GM19397 (cell line): ENCODE measurements around the gene TNFRSF13B.
"Not testable (repeated sequence)": the region's sequence is repeated elsewhere in the genome, so short reads cannot be mapped to it uniquely, and the experiment has no call there.

Experiments
- ATAC-seq: cut with Tn5 transposase; IDR thresholded peaks from one replicate; pipeline ENCODE4 v1.9.1; 2021; ENCODE audit warnings: mild to moderate bottlenecking, moderate library complexity; ENCODE audit not compliant: unreplicated experiment

Gene TNFRSF13B

DNA sequence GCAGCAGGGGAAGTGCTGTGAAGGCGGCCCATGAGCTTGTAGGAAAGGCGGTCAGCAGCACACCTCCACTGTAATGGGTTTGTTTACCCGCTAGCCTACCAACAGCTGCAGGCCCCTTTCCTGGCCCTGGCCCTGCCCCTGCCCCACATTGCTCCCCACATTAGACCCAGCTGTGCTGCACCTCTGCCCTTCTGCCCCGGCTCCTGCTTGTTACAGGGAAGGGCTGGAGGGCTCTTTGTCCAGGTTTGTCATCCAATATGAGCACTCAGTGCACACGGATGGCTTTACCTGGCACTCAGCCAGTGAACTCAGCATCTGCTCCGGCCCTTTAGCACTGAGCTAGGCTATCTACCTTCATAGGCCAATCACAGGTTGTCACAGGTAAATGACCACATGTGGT lies 36.0 kb upstream of the TNFRSF13B start:
- not testable (repeated sequence) for ATAC-seq

DNA sequence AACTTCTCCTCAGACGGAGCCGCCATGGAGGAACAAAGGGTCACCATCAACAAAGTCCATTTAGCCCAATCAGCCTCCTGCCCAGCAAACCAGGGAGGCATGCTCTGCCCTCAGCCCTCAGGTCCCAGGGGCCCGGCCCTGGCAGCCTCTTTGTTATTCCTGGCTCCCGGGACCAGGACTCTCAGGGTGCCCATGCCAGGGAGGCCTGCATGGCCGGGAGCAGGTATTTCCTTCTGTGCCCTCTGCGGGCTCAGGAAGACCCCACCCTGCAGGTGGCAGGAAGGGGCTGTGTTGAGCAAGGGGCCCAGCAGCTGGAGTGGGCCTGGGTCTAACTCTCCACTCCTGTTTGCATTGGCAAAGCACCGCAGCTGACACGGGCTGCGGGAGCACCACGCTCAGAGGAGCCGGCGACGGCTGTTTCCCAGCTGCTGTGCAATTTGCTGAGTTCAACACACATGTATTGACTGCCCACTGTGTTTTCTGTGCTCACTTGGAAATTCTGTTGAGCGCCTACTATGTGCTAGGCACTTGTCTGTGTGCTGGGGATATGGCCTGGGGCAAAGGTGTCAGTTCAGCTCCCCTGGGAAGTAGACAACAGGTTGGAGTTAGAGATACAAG lies 33.2 kb upstream of the TNFRSF13B start:
- ATAC-seq = not testable (repeated sequence)

DNA sequence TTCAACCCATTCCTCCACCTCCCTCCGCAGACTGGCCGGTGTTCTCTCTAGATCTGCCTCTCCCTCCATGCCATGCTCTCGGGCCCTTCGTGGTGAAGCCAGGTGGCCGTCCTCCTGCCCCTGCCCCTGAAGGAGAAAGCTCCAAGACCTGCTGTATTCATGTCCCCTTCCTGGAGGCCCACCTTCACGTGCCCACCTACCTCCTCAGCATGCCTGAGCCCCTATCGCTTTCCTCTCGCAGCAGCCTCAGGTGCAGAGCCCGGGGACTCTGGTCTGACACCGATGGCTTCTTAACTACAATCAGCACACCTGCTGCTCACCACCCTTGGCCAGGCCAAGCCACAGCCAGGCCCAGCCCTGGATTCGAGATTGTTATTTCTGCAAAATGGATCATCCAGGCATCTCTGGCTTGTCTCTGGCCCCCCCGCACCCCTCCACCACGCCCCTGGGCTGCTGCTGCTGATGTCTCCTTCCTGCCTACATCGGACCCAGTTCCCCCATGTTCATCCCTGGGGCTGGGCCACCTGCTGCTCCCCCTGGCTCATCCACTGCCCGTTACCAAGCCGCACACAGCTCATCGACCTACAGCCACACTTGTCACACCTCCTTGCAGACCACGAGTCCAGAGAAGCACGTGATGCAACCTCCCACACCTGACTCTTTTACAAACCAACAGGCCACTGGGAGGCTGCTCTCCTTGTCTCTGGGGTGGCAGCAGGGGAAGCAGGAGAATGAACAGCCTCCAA lies 32.5 kb upstream of the TNFRSF13B start:
- ATAC-seq = no peak

DNA sequence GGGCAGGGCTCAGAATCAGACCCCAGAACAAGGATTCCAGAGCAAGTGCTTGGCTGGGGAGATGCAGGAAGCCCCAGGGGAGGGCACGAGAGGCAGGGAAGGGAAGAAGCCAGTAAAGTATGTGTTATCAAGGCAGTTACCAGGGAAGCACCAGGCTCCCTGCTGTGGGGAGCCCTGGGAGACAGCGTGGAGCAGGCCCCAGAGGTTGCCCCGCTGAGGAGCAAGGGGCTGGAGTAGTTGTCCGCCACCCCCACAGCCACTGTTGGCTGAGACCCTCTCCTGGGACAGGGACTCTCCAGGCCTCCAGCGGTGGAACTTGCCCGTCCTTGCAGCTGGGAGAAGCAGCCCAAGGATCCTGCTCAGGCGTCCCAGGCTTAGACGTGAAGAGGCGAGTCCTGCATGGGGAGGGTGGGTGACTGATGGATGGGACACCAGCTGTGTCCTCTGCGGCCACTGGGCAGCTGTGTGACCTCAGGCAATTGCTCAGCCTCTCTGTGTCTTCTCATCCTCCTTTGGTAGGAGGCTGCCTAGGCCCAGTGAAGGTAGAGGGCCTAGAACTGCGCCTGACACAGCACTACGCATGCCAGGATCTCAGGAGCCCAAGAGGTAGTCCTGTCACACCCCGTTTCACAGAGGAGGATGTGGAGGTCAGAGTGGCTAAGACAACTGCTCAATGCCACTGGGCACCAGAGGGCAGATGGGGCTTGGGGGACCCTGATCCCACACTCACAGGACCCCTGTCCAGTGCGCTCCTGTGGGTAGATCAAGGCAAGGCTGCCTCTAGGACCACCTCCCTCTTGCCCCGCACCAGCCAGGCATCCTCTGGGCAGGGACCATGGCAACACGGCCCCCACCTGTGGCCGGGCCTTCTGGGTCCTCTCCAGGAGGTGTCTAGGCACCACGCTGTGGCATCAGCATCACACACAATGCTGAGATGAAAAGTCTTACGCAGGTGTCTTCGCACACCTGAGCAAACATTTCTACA lies 31.1 kb upstream of the TNFRSF13B start:
- not testable (repeated sequence) for ATAC-seq

DNA sequence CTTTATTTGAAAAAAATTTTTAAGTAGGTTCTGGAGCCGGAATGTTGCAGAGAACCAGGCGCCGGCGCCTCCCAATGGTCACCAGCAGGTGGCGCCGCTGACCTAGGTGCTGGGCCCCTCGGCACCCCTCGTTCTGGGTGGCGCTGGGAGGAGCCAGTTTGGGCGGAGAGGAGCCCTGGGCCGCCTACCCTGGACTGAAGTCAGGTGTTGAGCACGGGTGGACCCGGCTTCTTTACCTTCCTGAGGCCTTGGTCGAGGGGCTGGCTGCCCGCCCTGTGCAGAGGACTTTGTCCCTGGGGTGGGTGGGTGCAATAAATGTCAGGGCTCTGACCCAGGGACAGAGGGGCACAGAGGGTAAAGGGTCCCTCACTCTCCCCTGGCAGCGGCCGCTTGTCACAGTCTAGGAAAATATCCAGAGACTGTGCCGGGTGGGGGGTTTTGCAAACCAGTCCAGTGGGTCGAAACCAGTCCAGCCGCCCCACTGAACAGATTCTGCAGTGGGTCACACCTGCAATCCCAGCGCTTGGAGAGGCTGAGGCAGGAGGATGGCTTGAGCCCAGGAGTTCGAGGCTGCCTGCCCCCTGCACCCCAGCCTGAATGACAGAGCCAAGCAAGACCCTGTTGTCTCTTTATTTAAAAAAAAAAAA lies 30.1 kb upstream of the TNFRSF13B start:
- no peak for ATAC-seq

DNA sequence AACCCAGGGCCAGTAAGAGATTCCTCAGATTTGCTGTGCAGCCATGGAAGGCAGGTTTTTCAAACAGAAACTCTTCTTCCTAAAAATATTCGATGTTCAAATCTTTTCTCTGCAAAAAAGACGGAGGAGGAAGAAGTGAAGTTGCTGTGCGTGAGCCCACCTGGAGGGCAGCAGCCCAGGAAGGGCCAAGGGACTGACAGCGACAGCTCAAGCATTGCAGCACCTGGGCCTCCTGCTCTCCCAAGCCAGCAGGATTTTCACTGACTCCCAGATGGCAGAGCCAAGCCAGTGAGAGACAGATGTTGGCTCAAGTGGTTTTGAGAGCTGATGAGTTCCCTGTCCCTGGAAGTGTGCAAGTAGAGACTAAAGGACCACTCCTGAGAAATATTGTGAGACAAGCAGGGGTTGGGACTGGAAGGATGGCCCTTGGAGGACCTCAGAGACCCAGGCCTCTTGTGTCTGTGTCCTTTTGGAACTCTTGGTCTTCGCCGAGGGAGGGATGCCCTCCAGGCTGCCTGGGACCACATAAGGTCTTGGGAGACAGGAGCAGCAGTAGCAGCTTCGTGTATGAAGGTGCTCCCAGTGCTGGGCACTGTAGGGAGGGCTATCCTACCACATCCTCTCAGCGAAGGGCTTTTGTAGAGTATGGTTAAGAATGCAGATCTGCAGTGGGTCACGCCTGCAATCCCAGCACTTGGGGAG lies 29.3 kb upstream of the TNFRSF13B start:
- ATAC-seq = no peak

DNA sequence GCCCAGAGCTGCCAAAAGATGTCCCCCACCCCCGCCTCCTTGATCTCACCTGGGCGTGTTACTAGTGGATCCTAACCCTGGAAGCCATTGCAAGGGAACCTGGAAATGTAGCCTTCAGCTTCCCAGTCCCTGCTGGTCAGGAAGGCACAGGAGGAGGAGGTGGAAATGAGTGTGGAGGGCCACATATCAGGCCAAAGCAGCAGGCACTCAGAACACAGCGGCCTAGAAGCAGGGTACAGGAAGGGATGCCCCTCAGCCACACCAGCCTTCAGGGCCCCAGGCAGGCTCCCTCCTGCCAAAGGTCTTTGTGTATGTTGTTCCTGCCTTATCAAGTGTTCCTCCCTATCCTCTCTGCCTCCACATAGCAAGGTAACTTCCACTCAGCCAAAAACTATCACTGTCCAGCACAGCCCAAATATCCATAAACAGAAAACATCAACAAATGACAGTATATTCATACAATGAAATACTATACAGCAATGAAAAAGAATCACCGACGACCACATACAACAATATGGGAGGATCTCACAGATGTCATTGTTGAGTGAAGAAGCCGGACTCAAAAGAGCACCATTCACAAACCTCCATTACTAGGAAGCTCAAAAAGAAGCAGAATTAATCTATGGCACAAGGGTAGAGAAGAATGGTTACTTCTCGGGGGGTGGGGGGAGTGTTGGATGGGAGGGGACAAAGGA lies 28.2 kb upstream of the TNFRSF13B start:
- ATAC-seq = no peak

DNA sequence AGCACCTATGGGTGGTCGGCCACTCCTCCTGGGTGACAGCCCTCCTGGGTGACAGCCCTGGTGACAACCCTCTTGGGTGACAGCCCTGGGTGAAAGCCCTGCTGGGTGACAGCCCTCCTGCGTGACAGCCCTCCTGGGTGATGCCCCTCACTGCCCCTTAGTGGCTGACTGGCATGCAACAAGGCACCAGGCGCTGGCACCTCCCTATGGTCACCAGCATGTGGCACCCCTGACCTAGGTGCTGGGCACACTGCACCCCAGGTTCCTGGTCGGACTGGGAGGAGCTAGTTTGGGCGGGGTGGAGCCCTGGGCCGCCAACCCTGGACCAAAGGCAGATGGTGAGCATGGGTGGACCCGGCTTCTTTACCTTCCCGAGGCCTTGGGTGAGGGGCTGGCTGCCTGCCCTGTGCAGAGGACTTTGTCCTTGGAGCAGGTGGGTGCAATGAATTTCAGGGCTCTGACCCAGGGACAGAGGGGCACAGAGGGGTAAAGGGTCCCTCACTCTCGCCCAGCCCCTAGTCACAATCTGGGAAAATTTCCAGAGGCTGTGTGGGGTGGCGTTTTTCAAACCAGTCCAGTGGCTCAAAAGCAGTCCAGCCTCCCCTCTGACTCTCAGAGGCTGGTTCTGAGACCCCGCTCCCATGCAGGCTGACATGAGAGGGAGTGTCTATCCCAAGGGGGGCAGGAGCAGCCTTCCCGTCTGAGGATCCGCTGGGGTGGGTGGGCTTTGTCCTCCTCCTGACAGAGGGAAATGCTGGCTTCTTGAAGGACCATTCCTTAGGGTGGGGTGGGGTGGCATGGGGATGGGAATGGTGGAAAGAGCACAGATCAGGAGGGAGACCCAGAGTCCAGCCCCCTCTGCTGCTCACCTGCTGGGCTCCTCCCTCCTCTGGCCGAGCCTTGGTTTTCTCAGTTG lies 25.9 kb upstream of the TNFRSF13B start:
- ATAC-seq = no peak

DNA sequence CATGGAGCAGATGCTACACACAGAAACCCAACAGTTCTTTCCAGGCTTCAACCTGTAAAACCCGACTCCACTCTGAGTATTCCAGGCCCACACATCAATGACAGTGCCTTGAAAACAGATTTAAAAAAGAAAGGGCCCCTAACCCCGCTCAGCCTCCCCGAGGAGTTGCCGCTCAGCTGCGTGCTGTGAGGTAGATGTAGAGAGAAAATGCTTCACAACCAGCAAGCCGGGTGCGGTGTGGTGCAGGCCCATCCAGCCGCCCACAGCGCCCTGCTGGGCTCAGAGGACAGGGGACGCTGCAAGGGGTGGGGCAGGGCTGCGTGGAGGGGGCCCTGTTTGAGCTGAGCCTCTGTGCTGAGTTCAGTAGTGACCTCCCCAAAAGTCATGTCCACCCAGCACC lies 24.8 kb upstream of the TNFRSF13B start:
- ATAC-seq = not testable (repeated sequence)

DNA sequence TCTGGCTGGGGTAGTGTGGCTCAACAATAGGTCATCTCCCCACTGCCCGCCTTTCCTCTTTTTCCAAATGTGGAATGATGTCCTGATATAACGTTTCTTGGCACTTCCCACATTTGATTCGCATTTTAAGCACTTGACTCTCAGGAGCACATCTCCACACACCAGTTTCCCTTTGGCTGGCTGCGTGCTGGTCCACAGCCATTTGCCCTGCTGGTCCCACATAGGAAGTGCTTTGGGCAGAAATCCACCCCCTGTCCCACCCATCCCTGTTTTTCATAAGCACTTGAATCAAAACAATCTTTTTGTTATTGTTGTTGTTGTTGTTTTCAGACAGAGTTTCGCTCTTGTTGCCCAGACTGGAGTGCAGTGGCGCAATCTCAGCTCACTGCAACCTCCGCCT lies 24.0 kb upstream of the TNFRSF13B start:
- no peak for ATAC-seq

DNA sequence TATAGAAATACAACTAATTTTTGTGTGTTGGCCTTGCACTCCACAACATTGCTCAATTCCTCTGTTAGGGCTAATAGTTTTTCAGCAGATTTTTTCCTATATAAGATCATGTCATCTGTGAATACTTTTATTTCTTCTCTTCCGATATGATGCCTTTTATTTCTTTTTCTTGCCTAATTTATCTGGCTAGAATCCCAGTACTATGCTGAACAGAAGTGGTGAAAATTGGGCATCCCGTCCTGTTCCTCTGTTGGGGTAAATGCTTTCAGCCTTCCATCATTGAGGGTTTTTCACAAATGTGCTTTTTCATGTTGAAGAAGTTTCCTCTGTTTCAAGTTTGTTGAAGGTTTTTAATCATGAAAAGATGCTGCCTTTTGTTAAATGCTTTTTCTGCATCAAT lies 22.7 kb upstream of the TNFRSF13B start:
- ATAC-seq = no peak

DNA sequence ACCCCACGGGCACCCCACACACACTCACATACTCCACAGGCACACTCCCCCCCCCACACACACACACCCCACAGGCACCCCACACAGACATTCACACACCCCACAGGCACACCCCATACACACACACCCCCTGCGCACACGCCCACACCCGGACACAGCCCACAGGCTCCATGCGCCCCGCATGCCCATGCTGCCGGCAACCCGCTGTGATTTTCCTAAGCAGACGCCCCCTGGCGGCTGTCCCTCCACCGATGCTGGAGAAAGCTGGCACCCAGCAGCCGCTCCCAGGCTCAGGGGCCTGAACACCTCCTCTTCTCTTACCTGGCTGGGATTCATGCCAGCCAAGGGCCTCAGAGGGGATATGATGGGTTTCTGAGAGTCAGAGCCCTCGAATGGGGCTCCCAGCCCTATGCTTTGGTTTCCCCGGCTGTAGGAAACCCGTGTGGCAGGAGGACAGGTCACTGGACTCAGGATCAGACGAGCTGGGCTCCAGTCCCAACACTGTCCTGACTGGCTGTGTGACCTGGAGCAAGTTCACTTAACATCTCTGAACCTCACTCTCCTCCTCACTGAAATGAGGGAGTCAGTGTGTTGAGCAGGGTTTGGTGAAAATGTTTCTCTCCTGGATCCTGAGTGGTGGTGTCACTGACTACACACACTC lies 19.6 kb upstream of the TNFRSF13B start:
- no peak for ATAC-seq

DNA sequence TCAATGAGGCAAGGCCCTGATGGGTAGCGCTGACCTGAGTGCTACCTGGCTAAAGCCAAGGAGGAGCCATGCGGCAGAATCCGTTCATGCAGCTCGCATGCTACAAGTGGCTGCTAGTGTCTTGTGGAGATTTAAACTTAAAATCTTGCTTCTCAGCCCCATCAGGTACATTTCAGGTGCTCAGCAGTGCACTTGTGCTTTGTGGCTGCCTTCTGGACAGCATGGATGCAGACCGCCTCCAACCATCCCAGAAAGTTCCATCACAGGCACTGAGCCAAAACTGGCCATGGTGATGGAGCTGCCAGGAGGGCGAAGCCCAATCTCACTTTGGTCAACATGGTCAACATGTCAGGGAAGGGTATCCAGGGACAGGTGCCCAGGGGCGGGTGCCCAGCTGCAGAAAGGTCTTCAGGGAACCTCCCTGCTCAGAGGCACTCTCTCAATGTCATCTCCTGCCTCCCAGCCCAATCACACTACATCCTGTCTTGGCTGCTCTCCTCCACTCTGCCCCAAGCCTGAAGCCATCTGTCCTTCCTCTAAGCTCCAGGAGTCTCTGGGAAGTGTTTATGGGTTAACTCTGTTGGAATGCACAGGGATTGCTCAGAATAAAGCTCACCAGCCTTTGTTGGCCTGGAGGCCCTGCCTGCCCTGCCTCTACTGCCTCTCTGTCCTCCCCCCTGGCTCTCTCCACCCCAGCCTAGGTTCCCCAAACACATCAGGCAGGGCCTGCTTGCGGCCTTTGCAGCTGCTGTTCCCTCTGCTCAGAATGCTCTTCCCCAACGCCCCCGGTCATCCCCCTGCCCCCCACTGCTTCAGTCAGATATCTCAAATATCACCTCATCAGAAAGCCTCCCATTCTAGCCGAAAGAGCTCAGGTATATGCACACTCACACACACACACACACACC lies 18.3 kb upstream of the TNFRSF13B start:
- ATAC-seq = no peak

DNA sequence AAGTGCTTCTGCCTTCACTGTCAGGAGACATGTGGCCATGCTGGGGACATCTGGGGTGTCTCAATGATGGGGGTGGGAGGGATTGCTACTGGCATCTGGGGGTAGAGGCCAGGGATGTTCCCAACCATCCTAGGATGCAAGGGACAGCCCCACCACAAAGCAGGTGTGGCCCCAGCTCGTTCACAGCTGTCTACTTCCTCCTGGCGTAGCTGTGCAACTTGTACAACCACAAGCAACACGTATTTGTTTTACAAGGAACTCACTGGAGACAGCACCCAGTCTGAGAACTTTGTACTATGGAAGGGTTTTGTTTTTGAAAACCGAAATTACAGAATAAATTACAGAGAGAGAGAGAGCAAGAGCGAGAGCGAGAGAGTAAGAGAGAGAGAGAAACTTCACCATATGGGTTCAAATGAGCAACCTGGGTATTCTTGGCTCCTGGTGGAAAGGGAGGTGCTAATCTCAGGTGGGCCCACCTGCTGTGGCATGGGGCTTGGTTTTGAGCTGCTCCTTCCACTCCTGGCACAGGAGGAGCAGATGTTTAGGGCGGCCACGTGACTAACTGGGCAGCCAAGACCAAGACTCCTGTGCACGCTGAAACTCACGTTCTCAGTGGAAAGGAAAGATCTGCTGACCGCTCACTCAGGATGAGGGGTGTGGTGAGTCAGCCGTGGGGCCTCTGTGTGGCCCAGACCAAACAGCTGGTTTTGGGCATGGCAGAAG lies 17.5 kb upstream of the TNFRSF13B start:
- ATAC-seq = peak; percentile 40

DNA sequence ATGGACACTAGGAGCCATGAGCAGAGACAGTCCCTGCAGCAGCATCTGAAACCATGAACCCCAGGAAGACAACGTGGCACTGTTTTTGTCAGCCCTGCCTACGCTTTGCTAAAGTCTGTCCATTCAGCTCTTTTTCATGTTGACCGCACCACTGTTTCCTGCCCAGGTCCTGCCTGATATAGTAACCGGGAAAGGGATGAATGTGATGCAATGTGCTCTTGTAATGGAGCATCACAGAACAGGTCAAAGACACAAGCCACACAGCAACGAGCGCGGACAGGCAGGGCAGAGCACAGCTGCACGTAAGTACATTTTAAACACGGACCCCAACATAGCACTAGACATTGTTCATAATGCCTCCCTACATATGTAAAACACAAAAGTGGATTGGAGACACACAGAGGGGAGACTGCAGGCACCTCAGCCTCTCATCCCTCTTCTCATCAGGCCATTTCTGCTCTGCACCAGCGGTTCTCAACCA lies 16.9 kb upstream of the TNFRSF13B start:
- ATAC-seq = peak; percentile 4

DNA sequence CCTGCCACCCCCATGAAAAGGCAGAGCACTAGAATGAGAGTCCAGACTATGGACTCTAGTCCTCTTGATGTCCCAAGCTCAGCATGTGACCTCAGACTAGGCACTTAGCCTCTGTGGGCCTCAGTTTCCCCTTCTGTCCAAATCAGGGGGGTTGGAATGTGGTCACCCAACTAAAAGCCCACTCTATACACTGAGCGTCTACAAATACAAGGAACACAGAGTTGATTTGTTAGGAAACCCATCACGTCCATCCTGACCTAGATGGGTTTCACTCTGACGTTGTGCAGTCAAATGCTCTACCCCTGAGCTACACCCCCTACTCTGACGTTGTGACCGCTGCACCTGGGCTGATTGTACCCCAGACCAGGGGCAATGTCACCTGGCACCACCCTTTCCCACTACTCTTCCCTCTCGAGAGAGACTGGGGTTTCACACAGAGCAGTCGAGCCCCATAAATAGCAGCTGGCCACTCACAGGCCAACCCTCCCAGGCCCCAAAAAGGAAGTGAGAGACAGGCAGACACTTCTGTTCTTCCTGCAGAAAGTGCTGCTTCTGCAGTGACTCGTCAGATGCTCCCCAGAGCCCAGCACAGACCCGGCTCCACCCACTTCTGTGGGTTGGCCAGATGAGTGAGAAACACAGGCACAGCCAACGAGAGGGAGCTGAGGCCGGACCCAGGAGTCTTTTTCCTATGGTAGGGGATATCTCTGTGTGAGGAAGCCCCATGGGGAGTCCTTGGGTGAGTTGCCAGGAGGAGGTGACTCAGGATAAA lies 16.1 kb upstream of the TNFRSF13B start:
- peak; percentile 55 for ATAC-seq
